ENCODE data around the gene MCU. TPM values are rescaled to one million over a fixed set of nuclear protein-coding genes. Genes with fewer than 3 reads are reported as not detected.

MCU gene
- total and polyA plus RNA-seq, 2 donors (not counting 1 experiment from before 2014, with no cell fraction given), result 40.5 to 77.1 TPM

- H2AFZ ChIP-seq (ENCODE audit: low read length), result no peak overlapping the region
- H3K4me1 ChIP-seq (ENCODE audit: control insufficient read depth, extremely low read depth, insufficient read depth, low read length), result peaks cover 3% of the 10 kb centered on the region
- H3K9ac ChIP-seq (ENCODE audit: insufficient read depth, low read length), result no peak overlapping the region
- no peaks in the 10 kb centered on the region for H3K9me3 ChIP-seq (ENCODE audit: control insufficient read depth, insufficient read depth, low read depth, low read length)
- TF ChIP-seq CTCF (conservative IDR thresholded peaks at IDR 0.05 in 1 of 2, IDR thresholded peaks at IDR 0.05 in 1 of 2; ENCODE audit: low read depth in 1 of 2, low read length in 2 of 2), result no peak
- no peak for TF ChIP-seq EZH2 (IDR thresholded peaks at IDR 0.05; ENCODE audit: low read length, missing control alignments)
- no peaks in the 10 kb centered on the region for H3K36me3 ChIP-seq (ENCODE audit: control insufficient read depth, insufficient read depth, low read length)
- H3K27me3 ChIP-seq (ENCODE audit: control insufficient read depth, insufficient read depth, low read length), result no peaks in the 10 kb centered on the region
- H3K4me3 ChIP-seq (replicated peaks in 1 of 4; ENCODE audit: control extremely low read depth in 1 of 4, insufficient read depth in 1 of 4, low read depth in 3 of 4, low read length in 4 of 4), result no peak overlapping the region
- no peak for DNase-seq (ENCODE audit: low read depth in 2 of 2)
- peaks cover 15% of the 10 kb centered on the region for H3K79me2 ChIP-seq (ENCODE audit: control insufficient read depth, insufficient read depth, low read length)
- H3K4me2 ChIP-seq (ENCODE audit: extremely low read depth, insufficient read depth, low read length), result no peak overlapping the region
- no peak overlapping the region for H3K27ac ChIP-seq (ENCODE audit: insufficient read depth, low read length)
- H4K20me1 ChIP-seq (ENCODE audit: control insufficient read depth, extremely low read depth, insufficient read depth, low read length), result no peaks in the 10 kb centered on the region
Observed at GRCh38 chr10:72742797-72743196, 50.9 kb downstream of the MCU start.

DNA sequence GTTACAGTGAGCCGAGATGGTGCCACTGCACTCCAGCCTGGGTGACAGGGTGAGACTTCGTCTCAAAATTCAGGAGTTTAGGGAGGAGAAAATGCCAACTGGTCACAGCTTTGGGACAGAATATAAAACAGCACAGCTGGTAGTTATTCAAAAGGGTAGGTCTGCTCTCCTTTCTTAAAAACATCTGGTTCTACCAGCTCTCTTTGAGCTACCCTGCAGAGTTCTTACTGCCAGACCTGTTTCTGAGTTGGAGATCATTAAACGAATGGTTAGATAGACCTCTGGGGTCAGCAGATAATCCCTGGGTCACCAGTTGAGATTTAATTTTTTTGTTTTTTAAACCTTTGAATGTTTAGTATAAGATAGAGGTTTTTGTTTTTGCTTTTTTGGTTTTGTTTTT lies 52.6 kb downstream of the MCU start:
- no peak overlapping the region for H3K4me2 ChIP-seq (ENCODE audit: extremely low read depth, insufficient read depth, low read length)
- H3K79me2 ChIP-seq (ENCODE audit: control insufficient read depth, insufficient read depth, low read length), result peaks cover 13% of the 10 kb centered on the region
- H3K4me1 ChIP-seq (ENCODE audit: control insufficient read depth, extremely low read depth, insufficient read depth, low read length), result no peaks in the 10 kb centered on the region
- H3K36me3 ChIP-seq (ENCODE audit: control insufficient read depth, insufficient read depth, low read length), result no peaks in the 10 kb centered on the region
- H3K9ac ChIP-seq (ENCODE audit: insufficient read depth, low read length), result no peak overlapping the region
- no peaks in the 10 kb centered on the region for H3K9me3 ChIP-seq (ENCODE audit: control insufficient read depth, insufficient read depth, low read depth, low read length)
- H3K4me3 ChIP-seq (replicated peaks in 1 of 4; ENCODE audit: control extremely low read depth in 1 of 4, insufficient read depth in 1 of 4, low read depth in 3 of 4, low read length in 4 of 4), result no peak overlapping the region
- H3K27me3 ChIP-seq (ENCODE audit: control insufficient read depth, insufficient read depth, low read length), result no peaks in the 10 kb centered on the region
- no peak overlapping the region for H3K27ac ChIP-seq (ENCODE audit: insufficient read depth, low read length)
- no peak for DNase-seq (ENCODE audit: low read depth in 2 of 2)
- H4K20me1 ChIP-seq (ENCODE audit: control insufficient read depth, extremely low read depth, insufficient read depth, low read length), result no peaks in the 10 kb centered on the region
- TF ChIP-seq CTCF (conservative IDR thresholded peaks at IDR 0.05 in 1 of 2, IDR thresholded peaks at IDR 0.05 in 1 of 2; ENCODE audit: low read depth in 1 of 2, low read length in 2 of 2) (no peak), EZH2 (IDR thresholded peaks at IDR 0.05; ENCODE audit: low read length, missing control alignments) (no peak)
- H2AFZ ChIP-seq (ENCODE audit: low read length), result no peak overlapping the region

- no peak for DNase-seq (ENCODE audit: low read depth in 2 of 2)
- H3K79me2 ChIP-seq (ENCODE audit: control insufficient read depth, insufficient read depth, low read length), result peaks cover 5% of the 10 kb centered on the region
- no peaks in the 10 kb centered on the region for H3K36me3 ChIP-seq (ENCODE audit: control insufficient read depth, insufficient read depth, low read length)
- H3K27me3 ChIP-seq (ENCODE audit: control insufficient read depth, insufficient read depth, low read length), result no peaks in the 10 kb centered on the region
- H3K27ac ChIP-seq (ENCODE audit: insufficient read depth, low read length), result no peak overlapping the region
- H3K9ac ChIP-seq (ENCODE audit: insufficient read depth, low read length), result no peak overlapping the region
- no peak overlapping the region for H3K4me2 ChIP-seq (ENCODE audit: extremely low read depth, insufficient read depth, low read length)
- H3K9me3 ChIP-seq (ENCODE audit: control insufficient read depth, insufficient read depth, low read depth, low read length), result no peaks in the 10 kb centered on the region
- no peak overlapping the region for H2AFZ ChIP-seq (ENCODE audit: low read length)
- H4K20me1 ChIP-seq (ENCODE audit: control insufficient read depth, extremely low read depth, insufficient read depth, low read length), result no peaks in the 10 kb centered on the region
- no peaks in the 10 kb centered on the region for H3K4me1 ChIP-seq (ENCODE audit: control insufficient read depth, extremely low read depth, insufficient read depth, low read length)
- TF ChIP-seq CTCF (conservative IDR thresholded peaks at IDR 0.05 in 1 of 2, IDR thresholded peaks at IDR 0.05 in 1 of 2; ENCODE audit: low read depth in 1 of 2, low read length in 2 of 2) (no peak), EZH2 (IDR thresholded peaks at IDR 0.05; ENCODE audit: low read length, missing control alignments) (no peak)
- no peak overlapping the region for H3K4me3 ChIP-seq (replicated peaks in 1 of 4; ENCODE audit: control extremely low read depth in 1 of 4, insufficient read depth in 1 of 4, low read depth in 3 of 4, low read length in 4 of 4)
Observed at GRCh38 chr10:72746426-72747363, 54.8 kb downstream of the MCU start.

Measured in fibroblast of lung (primary cell).